Tibial artery (tissue), 4 donors: ENCODE measurements around the gene SLC5A11.

ENCODE experiments used
- DNase-seq, 2 donors: peaks; one replicate each; pipeline ENCODE4 v3.0.0-alpha.2; 2019
- H3K27ac ChIP-seq, 2 donors: fragments of 200-600 bp; sonication (generic) in 1 of 2; 1 replicate in 1 of 2; 2 replicates in 1 of 2; pipeline ENCODE4 v1.5.1; 2018 to 2019; ENCODE audit warnings: mild to moderate bottlenecking in 1 of 2
- H3K27me3 ChIP-seq, 2 donors: fragments of 200-600 bp; sonication (generic) in 1 of 2; one replicate each; pipeline versions ENCODE4 v1.5.1 to v1.6.0; 2016 to 2019
- H3K36me3 ChIP-seq, 3 donors: fragments of 200-600 bp; sonication (generic) in 2 of 3; one replicate each; pipeline ENCODE4 v1.5.1; 2016 to 2019; ENCODE audit warnings: mild to moderate bottlenecking in 2 of 3
- H3K4me1 ChIP-seq, 4 donors: fragments of 200-600 bp; sonication (generic) in 2 of 4; 1 replicate in 3 of 4; 2 replicates in 1 of 4; pipeline ENCODE4 v1.5.1; 2016 to 2019
- H3K4me3 ChIP-seq, 2 donors: fragments of 200-600 bp; sonication (generic) in 1 of 2; 1 replicate in 1 of 2; 2 replicates in 1 of 2; pipeline ENCODE4 v1.5.1; 2018 to 2019; ENCODE audit warnings: mild to moderate bottlenecking in 2 of 2
- H3K9me3 ChIP-seq, 3 donors: fragments of 200-600 bp; sonication (generic) in 1 of 3; one replicate each; pipeline ENCODE4 v1.5.1; 2016 to 2019
- CTCF ChIP-seq, 2 experiments: fragments of 200-600 bp in 1 of 2; fragments of 450-650 bp in 1 of 2; IDR thresholded peaks; one replicate each; pipeline ENCODE4 v1.5.1; 2017 to 2019; ENCODE audit warnings: antibody characterized with exemption in 2 of 2, mild to moderate bottlenecking in 1 of 2, moderate library complexity in 1 of 2
- intact Hi-C: fragments of 100-400 bp; cut with DNase I; formaldehyde crosslinking; loops from one replicate; pipeline ENCODE4 v1.15.0; 2023; ENCODE audit warnings: low total_unique reads

The SLC5A11 gene

GRCh38 chr16:24851700-24852099, 5.9 kb downstream of the SLC5A11 start:
- intact Hi-C loops: no loop called here
- no peaks in the 10 kb centered on the region for H3K9me3 ChIP-seq
- H3K27ac ChIP-seq: no peak overlapping the region
- H3K27me3 ChIP-seq: no peaks in the 10 kb centered on the region
- peaks cover 0 to 8% (median 4%) of the 10 kb centered on the region in 4 donors for H3K4me1 ChIP-seq
- no peak overlapping the region for H3K4me3 ChIP-seq
- DNase-seq: no peak
- no peaks in the 10 kb centered on the region for H3K36me3 ChIP-seq
- no peak for TF ChIP-seq CTCF (IDR thresholded peaks at IDR 0.05)

GRCh38 chr16:24852281-24852721, 6.5 kb downstream of the SLC5A11 start:
- no peak overlapping the region for H3K27ac ChIP-seq

GRCh38 chr16:24853169-24853824, 7.5 kb downstream of the SLC5A11 start:
- intact Hi-C loops: no loop called here
- peak in 1 of 2 donors; percentile 13 for DNase-seq
- H3K4me3 ChIP-seq: no peak overlapping the region
- peaks cover 0 to 8% (median 4%) of the 10 kb centered on the region in 4 donors for H3K4me1 ChIP-seq
- H3K27ac ChIP-seq: no peak overlapping the region
- H3K36me3 ChIP-seq: no peaks in the 10 kb centered on the region
- H3K27me3 ChIP-seq: peaks cover 0 to 2% of the 10 kb centered on the region in 2 donors
- no peak for TF ChIP-seq CTCF (IDR thresholded peaks at IDR 0.05)
- H3K9me3 ChIP-seq: no peaks in the 10 kb centered on the region

More at GRCh38 chr16:24852281-24852721, 6.5 kb downstream of the SLC5A11 start:
- no peak for TF ChIP-seq CTCF (IDR thresholded peaks at IDR 0.05)
- Histone ChIP-seq H3K36me3 (no peaks in the 10 kb centered on the region), H3K4me1 (peaks cover 0 to 8% (median 4%) of the 10 kb centered on the region in 4 donors), H3K4me3 (no peak overlapping the region), H3K27me3 (no peaks in the 10 kb centered on the region), H3K9me3 (no peaks in the 10 kb centered on the region)
- peak in 1 of 2 donors; percentile 58 for DNase-seq
- intact Hi-C loops: no loop called here

GRCh38 chr16:24853830-24854229, 8.1 kb downstream of the SLC5A11 start:
- DNase-seq: peak in 1 of 2 donors; percentile 62
- intact Hi-C loops: no loop called here
- H3K9me3 ChIP-seq: no peaks in the 10 kb centered on the region

GRCh38 chr16:24854607-24855171, 8.9 kb downstream of the SLC5A11 start:
- Histone ChIP-seq H3K9me3 (no peaks in the 10 kb centered on the region), H3K36me3 (no peaks in the 10 kb centered on the region), H3K27ac (no peak overlapping the region), H3K4me3 (no peak overlapping the region), H3K4me1 (peaks cover 0 to 8% (median 4%) of the 10 kb centered on the region in 4 donors), H3K27me3 (peaks cover 0 to 4% of the 10 kb centered on the region in 2 donors)
- no peak for DNase-seq
- no peak for TF ChIP-seq CTCF (IDR thresholded peaks at IDR 0.05)
- intact Hi-C loops: no loop called here

More at GRCh38 chr16:24853830-24854229, 8.1 kb downstream of the SLC5A11 start:
- no peak overlapping the region for H3K4me3 ChIP-seq
- TF ChIP-seq CTCF (IDR thresholded peaks at IDR 0.05): no peak
- no peaks in the 10 kb centered on the region for H3K36me3 ChIP-seq
- peaks cover 0 to 8% (median 4%) of the 10 kb centered on the region in 4 donors for H3K4me1 ChIP-seq
- peaks cover 0 to 4% of the 10 kb centered on the region in 2 donors for H3K27me3 ChIP-seq
- H3K27ac ChIP-seq: no peak overlapping the region
